GF-D8 (cell line): ENCODE measurements around the gene PHACTR3.

ENCODE experiments used
- DNase-seq: peaks from one replicate; lab custom pipeline; 2025; lab: John Stamatoyannopoulos, UW

Gene PHACTR3

GRCh38 chr20:59698598-59698997 lies 94.3 kb downstream of the PHACTR3 start:
- DNase-seq = no peak

DNA sequence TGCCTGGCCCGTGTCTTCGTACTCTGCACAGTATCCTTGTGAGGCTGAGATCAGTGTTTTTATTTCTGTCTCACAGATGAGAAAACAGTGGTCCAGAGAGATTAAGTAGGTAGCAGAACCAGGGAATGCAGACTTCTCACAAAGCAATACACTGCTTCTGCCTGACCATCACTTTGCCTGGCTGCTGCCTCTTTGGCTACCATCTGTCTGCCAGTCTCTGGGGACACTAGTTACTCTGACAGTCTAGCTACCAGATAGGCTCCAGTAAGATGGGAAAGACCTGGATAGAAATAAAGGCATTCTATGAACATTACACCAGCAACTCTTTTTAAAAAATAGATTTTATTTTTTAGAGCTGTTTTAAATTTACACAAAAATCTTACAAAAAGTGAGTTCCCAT lies 96.9 kb downstream of the PHACTR3 start:
- no peak for DNase-seq

DNA sequence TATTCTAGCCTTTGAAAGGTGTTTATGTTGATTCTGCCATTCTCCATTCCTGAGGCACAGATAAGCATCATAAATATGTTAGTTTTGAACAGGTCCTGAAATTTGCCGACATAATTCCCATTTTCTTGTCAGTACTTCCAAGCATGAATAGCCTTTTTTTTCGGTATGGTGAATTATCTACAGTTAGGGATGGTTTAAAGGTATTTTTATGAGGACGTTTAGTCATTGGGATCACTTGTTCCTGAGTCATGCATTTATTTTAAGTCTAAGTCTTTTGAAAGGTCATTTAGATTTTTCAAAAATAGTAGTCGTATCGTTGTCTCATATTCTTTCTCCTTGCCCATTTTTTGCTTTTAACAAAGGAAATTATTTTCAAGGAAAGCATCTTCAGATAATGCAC lies 98.7 kb downstream of the PHACTR3 start:
- no peak for DNase-seq

DNA sequence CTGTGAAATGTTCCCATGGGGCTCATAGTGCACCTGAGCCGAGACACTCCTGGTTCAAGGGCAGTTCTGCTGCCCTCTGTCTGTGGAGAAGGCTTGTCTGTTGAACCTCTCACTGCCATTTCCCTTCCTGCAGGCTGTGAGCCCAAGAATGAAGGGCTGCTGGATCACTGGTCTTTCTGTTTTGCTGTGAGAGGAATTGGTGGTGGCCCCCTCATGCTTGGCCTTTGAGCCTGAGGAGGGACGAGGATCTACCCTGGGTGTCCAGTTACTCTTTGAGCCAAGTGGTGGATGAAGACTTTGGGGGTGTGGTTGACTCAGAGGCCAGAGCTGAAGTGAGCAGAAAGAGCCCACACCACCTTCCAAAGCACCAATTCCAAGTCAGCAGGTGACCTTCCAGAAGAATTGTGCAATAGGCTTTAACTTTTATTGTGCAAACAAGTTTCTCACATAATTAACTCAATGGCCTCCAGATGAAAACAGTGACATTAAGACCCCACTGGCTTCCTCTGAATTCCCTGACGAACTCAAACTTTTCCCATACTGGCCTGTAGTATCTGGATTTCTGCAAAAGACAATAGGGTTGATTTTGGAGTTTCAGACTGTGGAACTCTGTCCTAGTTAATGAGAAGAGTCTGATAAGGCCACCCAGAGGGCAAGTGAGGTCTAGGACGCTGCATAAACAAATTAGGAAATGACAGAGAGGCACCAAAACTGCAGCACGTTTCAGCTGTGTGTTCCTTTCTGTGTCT lies 101.5 kb downstream of the PHACTR3 start:
- no peak for DNase-seq

GRCh38 chr20:59706400-59706693 lies 102.0 kb downstream of the PHACTR3 start:
- DNase-seq = no peak

- DNase-seq = no peak
Measured at GRCh38 chr20:59708326-59708725, 104.0 kb downstream of the PHACTR3 start.

DNA sequence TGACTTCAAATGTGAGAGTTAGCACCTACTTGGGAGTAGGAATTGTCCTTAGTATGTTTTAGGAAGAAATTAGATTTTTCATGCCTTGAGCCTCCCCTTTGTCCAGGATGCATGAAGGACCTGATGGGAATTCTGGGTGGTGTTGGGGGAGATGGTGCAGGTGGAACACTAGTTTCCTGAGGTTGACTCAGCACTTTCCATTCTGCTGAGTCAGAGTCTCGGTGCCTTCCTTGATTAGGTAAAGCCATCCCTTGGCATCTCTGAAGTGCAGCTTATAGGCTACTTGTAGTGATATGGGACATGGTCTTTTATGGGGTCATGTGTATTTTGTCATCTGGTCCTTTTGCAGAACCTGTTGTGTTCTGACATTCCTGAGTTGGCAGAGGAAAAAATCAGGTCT lies 105.3 kb downstream of the PHACTR3 start:
- DNase-seq = no peak

- no peak for DNase-seq
Measured at GRCh38 chr20:59718071-59718470, 113.7 kb downstream of the PHACTR3 start.

DNA sequence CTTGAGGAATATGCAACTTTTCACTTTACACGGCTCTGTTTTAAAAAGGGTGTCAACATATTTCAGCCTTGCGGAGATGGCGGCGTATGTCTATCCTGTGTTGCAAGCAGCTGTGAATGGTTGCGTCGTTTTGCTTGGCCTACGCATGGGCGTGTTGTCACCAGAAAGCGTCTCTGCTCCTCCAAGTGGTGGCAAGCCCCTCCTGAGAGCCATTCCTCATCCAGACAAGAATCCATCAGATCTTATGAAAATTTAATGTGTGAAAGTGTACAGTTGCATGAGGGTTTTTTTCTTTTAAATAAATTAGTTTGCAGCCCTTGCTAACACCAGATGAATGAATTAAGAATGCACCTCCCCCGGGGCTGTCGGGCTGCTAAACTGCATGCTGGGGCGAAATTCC lies 114.4 kb downstream of the PHACTR3 start:
- no peak for DNase-seq

DNA sequence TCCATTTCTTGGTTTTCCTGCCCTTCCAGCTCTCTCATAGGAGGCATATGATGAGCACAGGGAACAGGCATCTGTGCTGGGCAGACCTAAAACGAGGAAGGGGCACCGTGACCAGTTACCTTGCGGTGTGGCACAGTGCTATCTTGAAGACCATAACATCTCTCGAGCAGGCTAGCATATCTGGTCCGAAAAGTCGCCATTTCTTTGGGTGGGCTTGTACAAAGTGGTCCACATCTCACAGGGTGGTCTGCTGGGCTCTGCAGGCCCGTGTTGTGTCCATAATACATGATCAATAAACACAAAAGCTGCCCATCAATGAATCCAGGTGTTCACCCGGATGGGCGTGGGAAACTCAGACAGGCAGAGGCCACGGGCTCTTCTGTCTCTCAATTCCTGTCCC lies 115.7 kb downstream of the PHACTR3 start:
- no peak for DNase-seq

GRCh38 chr20:59721386-59721785 lies 117.0 kb downstream of the PHACTR3 start:
- DNase-seq = no peak

- peak; percentile 92 for DNase-seq
Measured at GRCh38 chr20:59723108-59723500, 118.8 kb downstream of the PHACTR3 start.

- DNase-seq = peak; percentile 52
Measured at GRCh38 chr20:59723607-59724456, 119.5 kb downstream of the PHACTR3 start.

DNA sequence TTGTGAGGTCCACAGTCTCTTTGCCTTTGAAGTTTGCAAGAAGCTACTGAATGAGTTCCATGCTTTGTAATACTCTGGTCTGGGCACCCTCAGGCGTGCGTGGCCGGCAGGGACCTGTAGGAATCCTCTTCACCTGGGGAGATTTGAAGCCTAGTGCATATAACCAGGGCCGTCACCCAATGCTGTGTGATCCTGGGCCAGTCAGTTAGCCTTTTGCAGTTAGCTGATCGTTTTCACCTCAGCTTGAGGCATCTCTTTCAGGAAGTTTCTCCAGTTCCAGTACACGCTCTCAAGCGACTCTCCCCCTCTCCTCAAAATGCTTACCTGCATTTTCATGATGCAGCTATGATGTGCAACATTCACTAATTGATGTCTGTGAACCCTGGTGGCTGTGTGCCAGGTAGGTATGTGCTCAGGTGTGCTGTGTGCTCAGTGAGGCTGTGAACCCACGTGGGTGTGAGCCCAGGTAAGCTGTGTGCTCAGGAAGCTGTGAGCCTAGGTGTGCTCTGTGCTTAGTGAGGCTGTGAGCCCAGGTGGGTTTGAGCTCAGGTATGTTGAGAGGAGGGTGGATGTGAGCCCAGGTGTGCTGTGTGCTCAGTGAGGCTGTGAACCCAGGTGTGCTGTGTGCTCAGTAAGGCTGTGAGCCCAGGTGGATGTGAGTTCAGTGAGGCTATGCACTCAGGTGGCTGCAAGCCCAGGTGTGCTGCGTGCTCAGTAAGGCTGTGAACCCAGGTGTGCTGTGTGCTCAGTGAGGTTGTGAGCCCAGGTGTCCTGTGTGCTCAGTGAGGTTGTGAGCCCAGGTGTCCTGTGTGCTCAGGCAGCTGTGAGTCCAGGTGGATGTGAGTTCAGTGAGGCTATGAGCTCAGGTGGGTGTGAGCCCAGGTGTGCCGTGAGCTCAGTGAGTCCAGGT lies 120.4 kb downstream of the PHACTR3 start:
- DNase-seq = no peak

GRCh38 chr20:59725476-59726280 lies 121.3 kb downstream of the PHACTR3 start:
- DNase-seq = no peak

DNA sequence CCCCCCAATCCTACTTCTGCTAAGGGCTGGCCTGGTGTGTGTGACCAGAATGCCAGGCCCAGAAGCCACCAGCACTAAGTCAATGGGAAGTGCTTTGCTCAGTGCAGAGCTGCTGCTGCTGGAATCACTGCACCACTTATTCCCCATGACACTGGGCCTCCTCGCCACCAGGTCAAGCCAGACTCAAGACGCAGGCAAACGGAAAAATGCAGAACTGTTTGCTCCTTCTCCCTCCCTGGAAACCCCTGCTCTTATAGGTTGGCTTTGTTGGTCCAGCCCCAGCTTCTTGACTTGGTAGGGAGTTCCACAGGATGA lies 121.9 kb downstream of the PHACTR3 start:
- DNase-seq = no peak

DNA sequence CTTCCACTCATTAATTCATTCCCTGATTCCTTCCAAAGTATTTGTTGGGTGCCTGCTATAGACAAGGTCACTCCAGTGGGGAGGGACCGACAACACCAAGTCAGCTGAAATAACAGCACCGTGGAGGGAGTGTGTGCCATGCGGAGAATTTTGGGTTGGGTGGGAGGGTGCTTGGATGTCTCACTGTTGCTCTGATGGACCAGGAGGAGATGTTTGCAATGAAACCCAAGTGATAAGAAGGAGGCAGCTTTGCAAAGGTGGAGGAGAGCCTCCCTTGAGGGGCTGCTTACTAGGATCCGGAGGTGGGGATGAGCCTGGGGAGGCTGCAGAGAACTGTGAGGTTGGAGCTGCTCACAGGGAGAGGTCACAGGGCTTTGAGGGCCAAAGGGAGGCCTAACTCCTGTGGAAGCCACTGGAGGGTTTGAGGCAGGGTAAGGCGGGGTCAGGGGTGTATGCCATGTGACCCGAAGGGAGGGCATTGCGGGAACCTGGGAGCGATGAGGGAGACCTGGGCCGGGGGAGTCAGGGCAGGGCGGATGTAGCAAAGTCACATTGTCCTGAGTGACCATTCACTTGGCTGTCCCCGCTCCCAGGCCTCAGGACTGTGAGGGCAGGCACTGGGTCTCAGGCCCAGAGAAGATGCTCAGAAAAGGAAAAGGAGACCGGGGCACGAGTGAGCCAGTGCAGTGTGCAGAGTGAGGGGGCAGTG lies 124.5 kb downstream of the PHACTR3 start:
- no peak for DNase-seq

GRCh38 chr20:59729506-59729905 lies 125.2 kb downstream of the PHACTR3 start:
- no peak for DNase-seq

DNA sequence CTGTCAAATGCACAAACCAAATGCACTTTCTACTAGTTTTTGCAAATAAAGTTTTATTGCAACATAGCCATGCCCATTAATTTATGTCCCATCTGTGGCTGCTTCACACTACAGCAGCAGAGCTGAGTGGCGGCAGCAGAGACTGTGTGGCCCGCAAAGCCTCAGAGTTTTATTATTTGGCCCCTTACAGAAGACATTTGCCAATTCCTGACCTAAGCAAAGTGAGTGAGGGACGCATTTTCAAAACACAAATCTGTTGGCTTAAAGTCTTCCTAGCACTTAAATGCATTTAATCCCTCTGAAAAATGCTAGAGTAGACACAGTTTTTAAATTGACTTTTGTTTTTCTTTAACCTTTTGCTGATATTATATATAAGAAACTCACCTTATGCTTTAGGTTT lies 126.4 kb downstream of the PHACTR3 start:
- no peak for DNase-seq

- no peak for DNase-seq
Measured at GRCh38 chr20:59731376-59731775, 127.0 kb downstream of the PHACTR3 start.

GRCh38 chr20:59733351-59733750 lies 129.0 kb downstream of the PHACTR3 start:
- peak; percentile 31 for DNase-seq
